Psoas muscle (tissue), 8 donors: ENCODE data around the gene OLFM2. TPM values are rescaled to one million over a fixed set of nuclear protein-coding genes. Genes with fewer than 3 reads are reported as not detected.

Source experiments
- ATAC-seq, 4 donors: fragments of 200-7000 bp; cut with Tn5 transposase; one replicate each; pipeline ENCODE4 v1.9.1; 2020; ENCODE audit warnings: moderate library complexity in 3 of 4, mild to moderate bottlenecking in 2 of 4
- DNase-seq, 2 donors: peaks; one replicate each; pipeline ENCODE4 v3.0.0-alpha.2; 2020
- H3K27ac ChIP-seq: fragments of 200-600 bp; one replicate; pipeline ENCODE4 v1.8.0; 2022
- H3K27me3 ChIP-seq, 3 donors: fragments of 200-600 bp in 1 of 3; one replicate each; pipeline versions ENCODE4 v1.6.1 to v1.8.0; 2013 to 2022; ENCODE audit warnings: low read length in 2 of 3, mild to moderate bottlenecking in 2 of 3, moderate library complexity in 1 of 3; ENCODE audit not compliant: insufficient read depth in 3 of 3
- H3K36me3 ChIP-seq, 2 donors: fragments of 200-600 bp in 1 of 2; one replicate each; pipeline versions ENCODE4 v1.6.1 to v1.8.0; 2013 to 2022; ENCODE audit warnings: low read depth in 1 of 2, mild to moderate bottlenecking in 1 of 2, moderate library complexity in 1 of 2; ENCODE audit not compliant: insufficient read depth in 1 of 2
- H3K4me1 ChIP-seq: fragments of 200-600 bp; one replicate; pipeline ENCODE4 v1.8.0; 2022
- H3K4me3 ChIP-seq: fragments of 200-600 bp; one replicate; pipeline ENCODE4 v1.8.0; 2022; ENCODE audit warnings: mild to moderate bottlenecking
- H3K9me3 ChIP-seq: fragments of 200-600 bp; one replicate; pipeline ENCODE4 v1.8.0; 2022
- WGBS, 3 donors: extraction: QIAGEN DNeasy Blood & Tissue Kit; methylation state at CpG; one replicate each; pipeline versions ENCODE4 v1.1.6 to v1.1.7; 2013; 5-methylcytosine and 5-hydroxymethylcytosine counted together
- intact Hi-C, 2 donors: fragments of 100-400 bp; cut with DNase I; formaldehyde crosslinking; loops; one replicate each; pipeline versions ENCODE4 v1.11.0 to v1.14.2; 2022
- polyA plus RNA-seq, 3 donors: library from polyadenylated mRNA; stranded (reverse); fragments of 200-250 nt; gene quantifications; one replicate each; pipeline ENCODE4 v1.2.3, GENCODE V29; 2013
- total RNA-seq, 4 donors: library from RNA; stranded (reverse); fragmentation: NEBNext Ultra II Directional in 2 of 4; extraction: Animal tissue kit (Norgen Biotek cat#: 25700) in 2 of 4; gene quantifications; one replicate each; pipeline versions ENCODE4 v1.2.1 to v1.2.4, GENCODE V29; 2021 to 2023
- TF ChIP-seq, protein P1 (sequence below): fragments of 200-600 bp; IDR thresholded peaks from one replicate; pipeline ENCODE4 v1.8.0; 2022; ENCODE audit warnings: antibody characterized with exemption
- donor health status: healthy with polysubstance abuse.
- donor health status: DM: no; HTN: no; CAD: no; lungs with moderate emphysema.
- donor health status: Bipolar disorder and iron deficiency.
- donor health status: healthy.
- donor health status: DM: yes; HTN: yes; CAD: no.
- donor health status: DM: no; HTN: no; CAD: no.
- donor health status: DM: no; HTN: no; CAD: no.
- donor health status: DM: yes; HTN: yes; CAD: no.

The OLFM2 gene
- total and polyA plus RNA-seq, 7 donors: 0.48 to 5.1 (median 1.0) TPM

- DNase-seq (no peak), ATAC-seq (no peak)
- H3K27ac ChIP-seq: no peak overlapping the region
- H3K4me3 ChIP-seq: no peak overlapping the region
- H3K4me1 ChIP-seq: no peaks in the 10 kb centered on the region
- 57 to 73% (median 66%) methylated on average over 9 of the region's 9 CpGs for WGBS, 3 donors
- no peaks in the 10 kb centered on the region for H3K36me3 ChIP-seq
- TF ChIP-seq, protein P1, sequence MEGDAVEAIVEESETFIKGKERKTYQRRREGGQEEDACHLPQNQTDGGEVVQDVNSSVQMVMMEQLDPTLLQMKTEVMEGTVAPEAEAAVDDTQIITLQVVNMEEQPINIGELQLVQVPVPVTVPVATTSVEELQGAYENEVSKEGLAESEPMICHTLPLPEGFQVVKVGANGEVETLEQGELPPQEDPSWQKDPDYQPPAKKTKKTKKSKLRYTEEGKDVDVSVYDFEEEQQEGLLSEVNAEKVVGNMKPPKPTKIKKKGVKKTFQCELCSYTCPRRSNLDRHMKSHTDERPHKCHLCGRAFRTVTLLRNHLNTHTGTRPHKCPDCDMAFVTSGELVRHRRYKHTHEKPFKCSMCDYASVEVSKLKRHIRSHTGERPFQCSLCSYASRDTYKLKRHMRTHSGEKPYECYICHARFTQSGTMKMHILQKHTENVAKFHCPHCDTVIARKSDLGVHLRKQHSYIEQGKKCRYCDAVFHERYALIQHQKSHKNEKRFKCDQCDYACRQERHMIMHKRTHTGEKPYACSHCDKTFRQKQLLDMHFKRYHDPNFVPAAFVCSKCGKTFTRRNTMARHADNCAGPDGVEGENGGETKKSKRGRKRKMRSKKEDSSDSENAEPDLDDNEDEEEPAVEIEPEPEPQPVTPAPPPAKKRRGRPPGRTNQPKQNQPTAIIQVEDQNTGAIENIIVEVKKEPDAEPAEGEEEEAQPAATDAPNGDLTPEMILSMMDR: no peak
- H3K27me3 ChIP-seq: no peaks in the 10 kb centered on the region
- H3K9me3 ChIP-seq: no peaks in the 10 kb centered on the region
- intact Hi-C loops: no loop called here
These were observed 54.6 kb downstream of the OLFM2 start for GRCh38 chr19:9881720-9882119.

DNA sequence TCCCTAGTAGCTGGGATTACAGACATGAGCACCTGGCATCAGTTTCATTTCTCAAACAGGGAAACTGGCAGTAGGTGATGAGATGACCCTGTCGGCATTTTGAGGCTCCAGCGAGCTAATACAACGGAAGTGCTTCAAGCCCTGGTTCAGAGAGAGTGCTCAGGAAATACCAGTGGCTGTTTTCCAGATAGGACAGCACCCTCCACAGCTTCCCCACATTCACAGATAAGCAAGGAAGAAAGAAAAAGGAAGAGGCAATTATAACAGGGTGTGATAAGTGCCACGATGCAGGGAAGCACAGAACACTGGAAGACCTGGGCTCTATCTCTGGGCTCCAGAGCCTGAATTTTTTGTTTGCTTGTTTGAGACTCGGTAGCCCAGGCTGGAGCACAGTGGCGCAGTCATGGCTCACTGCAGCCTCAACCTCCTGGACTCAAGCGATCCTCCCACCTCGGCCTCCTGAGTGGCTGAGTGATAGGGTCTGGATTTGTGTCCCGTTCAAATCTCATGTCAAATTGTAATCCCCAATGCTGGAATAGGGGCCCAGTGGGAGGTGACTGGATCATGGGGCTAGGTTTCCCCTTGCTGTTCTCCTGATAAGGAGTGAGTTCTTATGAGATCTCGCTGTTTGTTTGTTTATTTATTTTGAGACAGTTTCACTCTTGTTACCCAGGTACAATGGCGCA lies 57.7 kb downstream of the OLFM2 start:
- TF ChIP-seq, protein P1: no peak
- Histone ChIP-seq H3K27ac (no peak overlapping the region), H3K36me3 (no peaks in the 10 kb centered on the region), H3K9me3 (no peaks in the 10 kb centered on the region), H3K27me3 (no peaks in the 10 kb centered on the region), H3K4me3 (no peak overlapping the region), H3K4me1 (no peaks in the 10 kb centered on the region)
- intact Hi-C loops: no loop called here
- 78 to 85% (median 85%) methylated on average over 11 of the region's 11 CpGs for WGBS, 3 donors
- DNase-seq (no peak), ATAC-seq (no peak)

DNA sequence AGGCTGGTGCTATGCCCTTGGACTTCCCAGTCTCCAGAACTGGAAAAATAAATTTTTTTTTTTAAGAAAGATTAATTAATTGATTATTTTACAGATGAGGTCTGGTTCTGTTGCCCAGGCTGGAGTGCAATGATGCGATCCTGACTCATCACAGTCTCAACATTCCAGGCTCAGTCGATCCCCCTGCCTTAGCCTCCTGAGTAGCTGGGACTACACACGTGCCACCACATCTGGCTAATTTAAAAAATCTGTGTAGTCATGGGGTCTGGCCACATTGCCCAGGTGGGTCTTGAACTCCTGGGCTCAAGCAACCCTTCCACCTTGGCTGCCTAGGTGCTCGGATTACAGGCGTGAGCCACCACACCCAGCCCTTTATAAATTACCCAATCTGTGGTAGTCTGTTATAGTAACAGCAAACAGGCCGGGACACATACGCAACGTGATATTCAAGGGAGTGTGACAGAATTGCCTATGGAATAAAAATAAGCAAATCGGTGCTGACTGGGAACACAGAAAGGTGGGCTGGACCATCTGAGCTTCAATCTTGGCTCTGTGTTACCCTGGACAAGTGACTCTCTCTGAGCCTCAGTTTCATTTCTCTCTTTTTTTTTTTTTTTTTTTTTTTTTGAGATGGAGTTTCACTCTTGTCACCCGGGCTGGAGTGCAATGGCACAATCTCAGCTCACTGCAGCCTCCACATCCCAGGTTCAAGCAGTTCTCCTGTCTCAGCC lies 58.4 kb downstream of the OLFM2 start:
- Histone ChIP-seq H3K4me1 (no peaks in the 10 kb centered on the region), H3K9me3 (no peaks in the 10 kb centered on the region), H3K27ac (no peak overlapping the region), H3K4me3 (no peak overlapping the region), H3K36me3 (no peaks in the 10 kb centered on the region), H3K27me3 (no peaks in the 10 kb centered on the region)
- no peak for DNase-seq
- no peak for ATAC-seq
- intact Hi-C loops: no loop called here
- WGBS, 3 donors: 79 to 81% (median 80%) methylated on average over 10 of the region's 10 CpGs
- TF ChIP-seq, protein P1: no peak

- no peaks in the 10 kb centered on the region for H3K27me3 ChIP-seq
- intact Hi-C loops: no loop called here
- H3K36me3 ChIP-seq: no peaks in the 10 kb centered on the region
- no peaks in the 10 kb centered on the region for H3K4me1 ChIP-seq
- 56 to 69% (median 63%) methylated on average over 5 of the region's 5 CpGs for WGBS, 3 donors
- no peaks in the 10 kb centered on the region for H3K9me3 ChIP-seq
- TF ChIP-seq, protein P1: no peak
- ATAC-seq (no peak), DNase-seq (no peak)
- no peak overlapping the region for H3K27ac ChIP-seq
- no peak overlapping the region for H3K4me3 ChIP-seq
These were observed 60.5 kb downstream of the OLFM2 start for GRCh38 chr19:9875796-9876195.
